ENCODE results near the gene BRINP3. TPM values are rescaled to one million over a fixed set of nuclear protein-coding genes. Genes with fewer than 3 reads are reported as not detected.

The BRINP3 gene
- total RNA-seq, 1 experiment from 2014 or later = not detected

DNA sequence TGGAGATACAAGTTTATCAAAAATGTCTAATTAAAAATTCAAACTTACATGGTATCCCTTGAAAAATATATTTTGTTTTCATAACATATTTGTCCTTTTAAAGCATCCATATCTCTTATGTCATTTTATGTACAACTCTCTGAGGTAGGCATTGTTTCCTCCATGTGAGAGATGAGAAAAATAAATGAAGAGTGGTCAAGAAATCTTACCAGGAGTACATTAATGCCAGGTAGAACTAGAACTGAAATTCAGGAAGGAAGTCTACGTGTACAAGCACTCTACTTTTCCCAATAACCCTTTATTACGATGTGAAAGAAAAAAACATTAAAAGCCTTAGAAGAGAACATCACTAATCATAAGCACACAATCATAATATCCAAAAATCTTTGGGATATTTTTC lies 5.6 kb downstream of the BRINP3 start:
- Histone ChIP-seq H3K18ac (ENCODE audit: insufficient read length, low read depth, low read length) (no peak overlapping the region), H2BK12ac (ENCODE audit: insufficient read length, low read depth, low read length) (no peak overlapping the region), H4K20me1 (ENCODE audit: control insufficient read depth, insufficient read depth, insufficient read length) (no peaks in the 10 kb centered on the region), H3K23me2 (ENCODE audit: insufficient read length, low read depth, low read length, poor library complexity, severe bottlenecking) (peaks cover 15% of the 10 kb centered on the region), H3K23ac (ENCODE audit: insufficient read length, low read depth, low read length) (no peak overlapping the region), H3K14ac (ENCODE audit: insufficient read depth, low read length) (no peak overlapping the region), H3K79me2 (ENCODE audit: insufficient read depth, low read length) (no peaks in the 10 kb centered on the region), H2AK5ac (ENCODE audit: insufficient read length, low read length) (no peak overlapping the region), H2BK20ac (ENCODE audit: low read depth, low read length, poor library complexity, severe bottlenecking) (no peak overlapping the region), H2BK15ac (ENCODE audit: low read depth, low read length) (no peak overlapping the region), H3T11ph (ENCODE audit: low read length) (no peak overlapping the region), H4K91ac (ENCODE audit: insufficient read length, low read depth, low read length) (no peak overlapping the region), H3K4ac (ENCODE audit: low read depth, low read length) (no peak overlapping the region), H4K8ac (replicated peaks; ENCODE audit: insufficient read length, low read depth, low read length) (no peak overlapping the region), H3K27me3 (ENCODE audit: insufficient read depth, low read length) (peaks cover 15% of the 10 kb centered on the region; the same call in 1 of the 2 replicates), H3K79me1 (ENCODE audit: insufficient read depth, low read depth, low read length, poor library complexity, severe bottlenecking) (no peaks in the 10 kb centered on the region), H3K4me1 (ENCODE audit: insufficient read depth, low read length) (no peaks in the 10 kb centered on the region), H3K4me2 (ENCODE audit: insufficient read depth, insufficient read length, low read length) (no peak overlapping the region), H2BK5ac (ENCODE audit: insufficient read length, low read length) (no peak overlapping the region), H2BK120ac (ENCODE audit: low read depth, low read length, poor library complexity, severe bottlenecking) (no peak overlapping the region), H3K9ac (ENCODE audit: extremely low read depth, insufficient read length, low read length) (no peak overlapping the region), H3K56ac (ENCODE audit: insufficient read length, low read depth, low read length) (no peak overlapping the region), H4K5ac (ENCODE audit: insufficient read length, low read depth, low read length) (no peak overlapping the region), H3K27ac (ENCODE audit: insufficient read length, low read depth, low read length) (no peak overlapping the region), H3K9me3 (ENCODE audit: control insufficient read depth, low read depth, low read length) (no peaks in the 10 kb centered on the region), H2AFZ (ENCODE audit: low read length) (no peak overlapping the region)
- no peak for TF ChIP-seq CTCF (conservative IDR thresholded peaks at IDR 0.05)
- Mint-ChIP-seq H3K4me1 (peaks cover 22 to 26% of the 10 kb centered on the region in 2 experiments), H3K27me3 (ENCODE audit: low read depth) (peaks cover 48% of the 10 kb centered on the region), H3K9me3 (no peaks in the 10 kb centered on the region), H3K27ac (no peak overlapping the region), H3K36me3 (ENCODE audit: insufficient read depth in 1 of 3, low read depth in 3 of 3) (no peaks in the 10 kb centered on the region), H3K4me3 (no peak overlapping the region)
- no CpG with 5 or more reads among the region's 2 CpGs for WGBS (ENCODE audit: extremely low coverage, insufficient read length, low lambda C conversion rate)
- DNase-seq = no peak
